Hypothalamus (tissue), 51 donors: Measurements from ENCODE around the gene GRIA1.
A peak's percentile ranks its signal among the peaks of the same experiment; 100 is the strongest.

Source experiments
- DNase-seq, 51 donors: peaks; one replicate each; lab custom pipeline; 2025; lab: John Stamatoyannopoulos, UW

GRIA1 gene

GRCh38 chr5:153543959-153544470 lies 53.5 kb downstream of the GRIA1 start:
- no peak for DNase-seq

- no peak for DNase-seq
These were observed 54.2 kb downstream of the GRIA1 start for GRCh38 chr5:153544706-153545105.

- DNase-seq = no peak
These were observed 56.1 kb downstream of the GRIA1 start for GRCh38 chr5:153546566-153546965.

GRCh38 chr5:153551537-153552079 lies 61.1 kb downstream of the GRIA1 start:
- peak in 2 of 51 donors; percentile 5 to 25 for DNase-seq

GRCh38 chr5:153552886-153553285 lies 62.4 kb downstream of the GRIA1 start:
- no peak for DNase-seq

- DNase-seq = no peak
These were observed 65.1 kb downstream of the GRIA1 start for GRCh38 chr5:153555420-153556114.

GRCh38 chr5:153558957-153559356 lies 68.5 kb downstream of the GRIA1 start:
- no peak for DNase-seq

- DNase-seq = no peak
These were observed 69.5 kb downstream of the GRIA1 start for GRCh38 chr5:153559926-153560325.

GRCh38 chr5:153562189-153562588 lies 71.7 kb downstream of the GRIA1 start:
- DNase-seq = no peak

GRCh38 chr5:153565822-153566221 lies 75.4 kb downstream of the GRIA1 start:
- DNase-seq = no peak

GRCh38 chr5:153569036-153569435 lies 78.6 kb downstream of the GRIA1 start:
- no peak for DNase-seq

- no peak for DNase-seq
These were observed 80.7 kb downstream of the GRIA1 start for GRCh38 chr5:153571162-153571561.

GRCh38 chr5:153572411-153573145 lies 82.1 kb downstream of the GRIA1 start:
- peak in 4 of 51 donors; percentile 16 to 31 (median 23) for DNase-seq

GRCh38 chr5:153573326-153574033 lies 83.0 kb downstream of the GRIA1 start:
- no peak for DNase-seq

GRCh38 chr5:153584126-153584959 lies 93.9 kb downstream of the GRIA1 start:
- DNase-seq = no peak

- no peak for DNase-seq
These were observed 94.5 kb downstream of the GRIA1 start for GRCh38 chr5:153584960-153585359.

GRCh38 chr5:153585622-153586277 lies 95.3 kb downstream of the GRIA1 start:
- no peak for DNase-seq

- DNase-seq = no peak
These were observed 101.6 kb downstream of the GRIA1 start for GRCh38 chr5:153592081-153592480.

- no peak for DNase-seq
These were observed 104.3 kb downstream of the GRIA1 start for GRCh38 chr5:153594785-153595184.

- no peak for DNase-seq
These were observed 107.6 kb downstream of the GRIA1 start for GRCh38 chr5:153598099-153598498.
